HG03025 (cell line): ENCODE results near the gene S100A1.

Experiments
- ATAC-seq: cut with Tn5 transposase; IDR thresholded peaks from one replicate; pipeline ENCODE4 v1.9.1; 2021; ENCODE audit warnings: mild to moderate bottlenecking, moderate library complexity; ENCODE audit not compliant: unreplicated experiment, low FRiP score

Gene S100A1

DNA sequence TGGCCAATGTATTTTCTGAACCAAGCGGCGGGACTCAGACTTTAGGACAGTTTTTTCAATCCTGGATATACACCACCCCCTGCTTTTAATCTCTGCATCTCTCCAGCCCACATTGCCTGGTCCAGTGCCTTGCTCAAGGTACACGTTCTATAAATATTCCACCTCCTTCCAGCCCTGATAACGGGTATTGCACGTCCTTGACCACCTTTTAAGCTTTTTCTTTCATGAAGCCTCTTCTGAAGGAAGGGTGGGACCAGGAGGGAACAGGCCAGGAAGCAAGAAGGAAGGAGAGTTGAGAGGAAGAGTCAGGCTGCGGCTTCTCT is 18.7 kb upstream of the S100A1 start:
- ATAC-seq: no peak

DNA sequence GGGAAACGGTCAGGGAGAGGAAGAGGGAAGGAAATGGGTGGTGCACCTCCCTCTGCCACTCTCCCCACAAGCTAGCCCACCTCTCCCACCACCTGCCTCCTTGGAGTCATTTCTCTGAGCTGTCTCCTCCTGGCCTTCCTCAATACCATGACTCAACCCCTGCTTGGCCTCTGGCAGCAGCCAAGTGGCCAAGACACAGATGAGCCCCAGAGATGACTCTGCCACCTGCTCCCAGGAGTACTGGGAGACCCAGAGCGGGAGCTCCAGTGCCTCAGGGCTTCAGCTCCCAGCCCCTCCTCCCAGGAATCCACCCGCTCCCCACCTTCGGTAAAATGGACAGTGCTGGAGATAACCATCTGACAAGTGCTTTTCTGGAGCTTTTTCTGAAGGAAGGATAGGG is 17.9 kb upstream of the S100A1 start:
- ATAC-seq: no peak

DNA sequence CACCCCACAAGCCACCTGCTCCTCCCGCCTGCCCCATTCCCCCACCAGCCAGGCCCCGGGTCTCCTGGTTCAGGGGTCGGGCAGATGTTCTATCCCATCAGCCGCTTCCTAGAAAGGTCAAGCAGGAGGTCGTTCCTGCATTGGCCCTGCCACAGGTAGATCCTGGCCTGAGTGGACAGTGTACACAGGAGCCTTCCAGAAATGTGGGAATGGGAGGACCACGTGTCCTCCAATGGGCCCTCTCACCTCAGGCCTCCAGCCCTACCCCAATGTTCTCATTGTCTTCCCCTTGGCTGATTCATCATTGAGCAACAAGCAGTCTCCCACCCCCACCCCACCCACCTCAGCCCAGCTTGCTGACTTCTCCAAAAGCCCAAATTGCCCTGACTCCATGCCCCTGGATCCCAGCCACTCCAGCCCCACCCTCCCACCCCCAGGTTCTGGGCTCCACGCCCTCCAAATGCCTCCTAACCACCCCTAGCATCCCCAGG is 17.4 kb upstream of the S100A1 start:
- no peak for ATAC-seq

DNA sequence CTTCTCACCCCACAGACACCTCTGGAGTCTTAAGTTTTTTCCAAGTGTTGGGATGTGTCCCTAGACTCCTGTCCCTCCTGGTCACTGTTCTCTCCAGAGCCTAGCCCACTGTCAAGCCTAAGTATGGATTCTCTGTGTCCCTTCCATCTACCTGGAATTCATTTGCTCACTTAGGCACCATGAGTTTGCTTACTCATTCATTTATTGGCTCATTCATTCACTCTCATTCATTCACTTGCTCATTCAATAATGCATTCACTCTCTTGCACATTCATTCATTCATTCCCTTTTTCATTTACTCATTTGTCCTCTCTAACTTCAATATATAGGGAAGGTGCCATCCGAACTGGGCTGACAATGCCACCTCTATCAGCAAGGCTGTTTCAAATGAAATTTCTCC is 16.9 kb upstream of the S100A1 start:
- ATAC-seq: no peak

DNA sequence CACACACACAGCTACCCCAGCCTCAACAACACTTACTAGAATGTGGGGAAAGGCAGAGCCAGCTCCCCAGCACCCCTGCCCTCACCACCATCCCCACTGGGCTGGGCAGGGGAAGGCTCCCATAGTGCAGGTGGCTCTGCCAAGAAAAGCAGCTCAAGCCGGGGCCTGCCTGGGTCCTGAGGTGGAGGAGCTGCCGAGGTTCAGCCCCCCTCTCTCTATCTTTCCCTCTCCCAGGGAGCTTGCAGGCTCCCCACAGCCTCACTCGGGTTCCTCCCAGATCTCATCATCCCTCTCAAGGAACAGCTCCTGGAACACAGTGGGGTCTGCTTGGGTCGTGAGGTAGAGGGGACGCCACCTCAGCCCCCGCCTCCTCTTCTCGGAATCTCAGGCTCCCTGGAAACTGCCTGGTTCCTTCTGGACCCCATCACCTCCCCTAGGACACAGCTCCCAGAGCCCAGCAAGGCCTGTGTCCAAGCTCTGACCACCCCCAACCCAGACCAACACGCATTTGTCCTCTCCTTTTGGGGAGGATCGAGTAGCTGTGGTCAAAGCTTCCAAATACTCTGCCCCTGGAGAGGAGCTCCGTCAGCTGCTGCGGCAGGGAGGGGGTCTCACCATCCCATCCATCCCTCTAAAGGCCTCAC is 16.0 kb upstream of the S100A1 start:
- ATAC-seq: no peak

DNA sequence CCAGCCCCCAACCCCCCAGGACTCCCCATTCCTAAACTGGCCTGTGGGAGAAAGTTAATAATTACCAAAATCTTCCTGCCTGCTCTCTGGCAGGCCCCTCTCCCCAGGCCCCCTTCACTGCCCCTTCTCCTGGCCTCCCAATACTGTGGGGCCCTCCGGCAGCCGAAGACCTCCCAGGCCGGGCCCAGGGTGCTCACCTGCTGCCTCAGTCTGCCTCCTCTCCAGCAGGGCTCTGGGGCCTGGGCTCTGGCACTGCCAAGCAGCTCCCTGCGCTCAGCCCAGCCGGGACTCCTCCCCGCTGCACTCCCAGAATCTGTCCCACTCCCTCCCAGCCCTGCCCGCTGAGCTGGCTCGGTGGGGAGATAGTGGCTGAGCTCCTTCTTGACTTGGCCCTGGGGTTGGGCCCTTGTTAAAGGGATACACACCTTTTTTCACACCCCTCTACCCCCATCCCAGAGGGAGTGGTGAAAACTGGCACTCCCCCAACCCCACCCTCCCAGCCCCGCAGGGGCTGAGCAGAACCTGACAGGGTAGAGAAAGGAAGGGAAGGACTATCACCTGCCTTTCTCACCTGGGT is 15.4 kb upstream of the S100A1 start, which contains the start of gene S100A16:
Gene S100A16 (minus strand): TSS at position 383 of the 577 bp plus-strand sequence. CDS start 4,986 bp downstream, outside the sequence.
- ATAC-seq: no peak

DNA sequence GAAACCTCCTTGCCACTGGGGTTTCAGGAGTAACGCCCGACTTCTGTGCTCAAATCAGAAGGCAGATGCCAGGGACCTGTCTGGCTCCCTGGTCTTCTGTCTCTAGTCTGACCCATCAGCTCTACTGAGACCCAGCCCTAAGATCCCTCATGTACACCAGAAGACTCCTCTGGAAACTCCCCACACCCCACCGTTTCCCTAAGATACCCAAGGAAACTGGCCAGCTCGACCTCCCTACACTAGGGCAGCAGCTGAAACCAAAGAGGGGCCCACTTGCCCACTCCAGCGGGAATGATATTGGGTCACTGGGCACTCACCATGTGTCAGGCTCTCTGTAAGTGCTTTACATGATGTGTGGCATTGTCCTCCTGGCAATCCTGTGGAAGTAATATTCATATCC is 14.8 kb upstream of the S100A1 start:
- no peak for ATAC-seq

DNA sequence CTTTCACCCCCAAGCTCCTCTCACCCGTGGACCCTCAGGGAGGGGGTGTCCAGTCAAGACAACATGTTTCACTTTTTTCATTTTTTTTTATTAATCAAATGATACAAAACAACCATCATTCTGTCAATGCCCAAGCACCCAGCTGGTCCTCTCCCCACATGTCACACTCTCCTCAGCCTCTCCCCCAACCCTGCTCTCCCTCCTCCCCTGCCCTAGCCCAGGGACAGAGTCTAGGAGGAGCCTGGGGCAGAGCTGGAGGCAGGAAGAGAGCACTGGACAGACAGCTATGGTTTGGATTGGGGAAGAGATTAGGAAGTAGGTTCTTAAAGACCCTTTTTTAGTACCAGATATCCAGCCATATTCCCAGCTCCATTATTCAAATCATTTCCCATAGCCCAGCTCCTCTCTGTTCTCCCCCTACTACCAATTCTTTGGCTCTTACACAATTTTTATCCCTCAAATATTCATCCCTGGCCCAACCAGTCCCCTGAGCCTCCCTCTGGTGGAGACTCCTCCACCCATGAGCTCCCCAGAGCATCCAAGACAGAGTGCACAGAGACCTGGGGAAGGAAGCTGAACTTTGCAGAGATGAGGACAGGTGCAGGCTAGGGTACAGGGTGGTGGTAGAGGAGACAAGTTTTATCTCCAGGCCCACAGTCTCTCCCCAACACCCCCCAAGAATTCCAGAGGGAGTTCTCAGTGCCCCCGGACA is 13.9 kb upstream of the S100A1 start:
- no peak for ATAC-seq

DNA sequence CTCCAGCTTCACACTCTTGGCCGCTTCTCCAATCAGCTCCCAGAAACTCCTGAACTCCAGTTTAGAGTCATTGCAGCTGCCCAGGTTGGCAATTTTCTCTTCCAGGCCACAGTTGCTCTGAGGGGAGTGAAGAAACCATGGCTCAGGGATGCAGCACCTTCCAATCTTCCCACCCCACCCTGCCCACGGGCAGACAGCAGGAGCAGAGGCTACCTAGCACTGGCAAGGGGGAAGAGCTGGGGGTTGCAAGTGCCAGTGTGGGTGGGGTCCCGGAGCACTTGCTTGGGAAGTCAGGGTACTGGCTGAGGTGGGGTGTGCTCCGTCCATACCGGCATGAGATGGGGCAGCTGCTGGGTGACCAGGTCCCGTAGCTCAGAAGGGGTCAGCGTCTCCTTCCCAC is 13.3 kb upstream of the S100A1 start:
- no peak for ATAC-seq

DNA sequence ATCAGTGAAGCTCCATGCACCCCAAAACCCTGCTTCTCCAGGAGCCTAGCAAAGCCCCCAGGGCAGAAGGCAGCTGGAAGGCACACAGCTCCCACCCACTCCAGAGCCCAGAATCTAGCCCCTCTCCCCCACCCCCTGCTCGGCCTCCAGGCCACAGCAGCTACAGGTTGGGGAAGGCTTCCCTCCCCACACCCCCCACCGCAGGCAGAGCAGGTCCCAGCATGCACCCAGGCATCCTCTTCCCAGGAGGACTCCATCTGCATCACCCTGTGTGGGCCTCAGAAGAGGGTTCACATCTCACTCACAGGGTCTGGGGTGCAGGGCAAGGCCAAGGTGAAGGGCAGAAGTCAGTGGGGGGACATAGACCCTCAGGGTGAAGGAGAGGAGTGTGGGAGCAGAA is 12.8 kb upstream of the S100A1 start:
- no peak for ATAC-seq

DNA sequence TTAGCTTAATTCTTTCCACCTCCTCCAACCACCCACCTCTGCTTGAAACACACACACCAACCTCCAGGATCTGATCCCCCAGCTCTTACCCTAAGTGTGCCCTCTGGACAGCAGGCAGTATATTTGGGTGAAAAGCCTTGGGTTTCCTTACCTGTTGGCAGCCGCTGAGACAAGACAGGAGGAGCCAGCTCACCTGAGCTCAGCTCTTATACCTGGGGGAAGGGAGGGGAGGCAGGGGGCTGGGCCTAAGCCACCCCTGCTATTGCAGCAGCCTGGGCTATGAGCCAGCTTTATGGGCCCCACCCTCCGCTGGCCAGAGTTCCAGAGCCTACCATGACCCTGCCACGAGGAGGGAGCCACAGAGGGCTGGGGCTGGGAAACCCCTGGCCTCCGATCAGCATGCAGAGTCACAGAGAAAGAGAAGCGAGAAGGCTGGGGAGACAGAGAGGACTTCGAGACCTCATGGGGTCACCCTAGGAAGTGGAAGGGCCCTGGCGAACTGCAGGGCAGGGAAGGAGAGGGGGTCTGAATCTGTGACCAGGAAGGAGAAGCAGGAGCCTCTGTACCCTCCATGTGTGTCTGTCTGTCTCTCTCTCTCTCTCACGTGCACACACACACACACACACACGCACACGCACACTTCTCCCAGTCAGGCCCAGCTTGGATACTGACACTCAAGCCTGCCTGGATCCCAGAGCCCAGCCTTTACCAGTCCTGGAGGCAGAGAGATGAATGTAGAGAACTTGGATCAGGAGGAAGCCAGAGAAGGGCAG is 11.9 kb upstream of the S100A1 start, which contains the start of gene S100A14:
Gene S100A14 (minus strand): TSS at position 182 of the 773 bp plus-strand sequence. CDS start 467 bp downstream, outside the sequence.
- ATAC-seq: no peak

DNA sequence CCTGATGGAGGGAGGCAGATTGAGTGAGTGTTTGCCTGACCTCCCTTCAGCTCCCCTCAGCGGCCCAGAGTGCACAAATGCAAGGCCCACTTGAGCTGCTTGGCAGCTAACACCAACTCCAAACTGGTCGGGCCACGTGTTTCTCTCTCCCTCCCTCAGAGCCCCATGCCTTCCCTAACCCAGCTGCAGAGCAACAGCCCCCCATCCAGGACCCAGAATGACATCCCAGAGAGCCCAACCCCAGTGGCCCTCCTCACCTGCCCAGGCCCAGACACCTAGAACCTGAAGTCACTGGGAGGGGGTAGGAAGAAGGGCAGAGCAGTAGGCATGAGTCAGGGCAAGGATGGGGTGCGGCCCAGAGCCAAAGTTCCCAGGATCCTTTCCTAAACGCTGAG is 11.3 kb upstream of the S100A1 start:
- no peak for ATAC-seq

DNA sequence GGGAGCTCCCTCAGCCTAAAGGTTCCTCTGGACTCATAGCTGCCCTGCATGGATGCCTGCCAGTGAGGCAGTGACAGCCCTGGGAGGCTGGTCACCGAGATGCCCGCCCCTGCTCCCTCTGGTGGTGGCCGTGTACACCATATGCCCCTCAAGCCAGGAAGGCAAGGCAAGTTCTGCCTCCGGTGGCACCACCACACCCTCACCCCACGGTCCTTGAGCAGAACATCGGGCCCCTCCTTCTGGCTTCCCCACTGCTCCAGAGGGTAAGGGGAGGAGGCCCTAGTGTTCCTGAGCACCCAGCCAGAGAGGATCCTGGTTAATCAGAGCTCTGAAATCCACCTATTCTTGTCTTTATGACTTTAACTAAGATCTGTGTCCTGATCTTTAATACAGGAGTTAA is 10.6 kb upstream of the S100A1 start:
- ATAC-seq: no peak

DNA sequence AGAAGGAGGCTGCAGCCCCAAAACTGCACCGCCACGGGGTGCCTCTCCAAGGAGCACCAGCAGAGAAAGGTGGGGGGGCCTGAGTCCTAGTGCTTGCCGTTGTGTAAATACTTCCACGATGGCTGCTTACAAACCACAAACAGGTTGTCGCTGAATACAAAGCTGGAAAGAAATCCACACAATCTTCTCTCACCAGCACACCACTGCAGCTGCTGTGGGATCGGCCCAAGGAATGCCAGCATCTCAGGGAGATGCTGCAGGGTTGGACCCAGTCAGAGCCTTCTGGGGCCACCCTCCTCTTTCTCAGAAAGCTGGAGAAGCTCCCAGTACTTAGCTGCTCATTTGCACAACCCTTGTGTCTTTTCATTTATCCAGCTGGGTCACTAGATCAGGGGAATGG is 9.1 kb upstream of the S100A1 start:
- no peak for ATAC-seq

DNA sequence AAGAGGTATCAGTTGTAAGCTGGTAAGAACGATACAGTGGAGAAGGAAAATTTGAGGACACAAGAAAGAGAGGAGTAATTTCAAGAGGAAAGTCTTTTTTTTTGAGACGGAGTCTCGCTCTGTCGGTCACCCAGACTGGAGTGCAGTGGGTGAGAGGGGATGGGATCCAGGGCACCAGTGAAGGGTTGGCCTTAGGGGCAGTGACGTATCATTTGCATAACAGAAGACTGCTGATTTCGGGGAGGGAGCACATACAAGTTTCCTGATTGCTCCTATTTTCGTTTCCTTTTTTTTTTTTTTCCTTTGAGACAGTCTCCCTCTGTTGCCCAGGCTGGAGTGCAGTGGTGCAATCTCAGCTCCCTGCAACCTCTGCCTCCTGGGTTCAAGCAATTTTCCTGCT is 5.1 kb upstream of the S100A1 start:
- ATAC-seq: no peak

DNA sequence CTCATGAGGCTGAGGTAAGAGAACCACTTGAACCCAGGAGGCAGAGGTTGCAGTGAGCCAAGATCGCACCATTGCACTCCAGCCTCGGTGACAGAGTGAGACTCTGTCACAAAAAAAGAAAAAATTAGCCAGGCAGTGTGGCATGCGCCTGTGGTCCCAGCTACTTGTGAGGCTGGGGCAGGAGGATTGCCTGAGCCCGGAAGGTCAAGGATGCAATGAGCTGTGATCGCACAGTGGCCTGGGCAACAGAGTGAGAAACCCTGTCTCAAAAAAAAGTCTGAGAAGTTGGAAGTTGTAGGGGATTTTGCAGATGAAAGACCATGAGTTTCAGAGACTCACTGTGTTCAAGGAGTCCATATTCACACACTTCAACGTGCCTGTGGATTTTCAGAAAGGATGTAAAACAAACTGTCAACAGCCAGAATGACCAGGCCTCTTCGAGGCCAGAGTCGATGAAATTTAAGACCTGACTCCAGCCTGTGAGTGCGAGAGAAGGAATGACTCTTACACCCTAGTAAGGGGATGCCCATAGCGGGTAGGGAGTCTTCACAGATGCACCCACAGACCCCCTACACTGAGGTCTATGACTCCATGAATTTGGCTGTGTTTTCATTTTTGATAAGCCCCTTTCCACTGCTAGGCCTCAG is 3.1 kb upstream of the S100A1 start:
- ATAC-seq: no peak

DNA sequence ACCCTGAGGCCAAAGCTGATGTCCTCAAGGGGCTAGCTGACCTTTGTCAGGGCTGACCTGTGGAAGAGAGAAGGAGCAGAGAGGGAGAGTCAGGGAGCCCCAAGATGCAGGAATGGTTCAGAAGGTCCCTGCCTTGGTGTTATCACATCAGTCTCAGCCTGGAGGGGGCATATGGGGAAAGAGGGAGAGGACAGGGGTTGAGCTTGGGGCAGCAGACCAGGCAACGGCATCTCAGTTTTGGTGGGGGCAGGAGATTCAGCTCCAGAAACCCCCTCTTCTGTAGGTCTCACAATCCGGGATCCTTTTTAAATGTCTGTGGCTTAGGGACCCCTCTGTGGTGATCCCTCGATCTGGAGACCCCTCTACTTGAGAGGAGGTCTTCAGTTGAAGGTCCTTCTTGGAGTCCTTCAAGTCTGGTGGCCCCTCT is 1.7 kb upstream of the S100A1 start:
- no peak for ATAC-seq

DNA sequence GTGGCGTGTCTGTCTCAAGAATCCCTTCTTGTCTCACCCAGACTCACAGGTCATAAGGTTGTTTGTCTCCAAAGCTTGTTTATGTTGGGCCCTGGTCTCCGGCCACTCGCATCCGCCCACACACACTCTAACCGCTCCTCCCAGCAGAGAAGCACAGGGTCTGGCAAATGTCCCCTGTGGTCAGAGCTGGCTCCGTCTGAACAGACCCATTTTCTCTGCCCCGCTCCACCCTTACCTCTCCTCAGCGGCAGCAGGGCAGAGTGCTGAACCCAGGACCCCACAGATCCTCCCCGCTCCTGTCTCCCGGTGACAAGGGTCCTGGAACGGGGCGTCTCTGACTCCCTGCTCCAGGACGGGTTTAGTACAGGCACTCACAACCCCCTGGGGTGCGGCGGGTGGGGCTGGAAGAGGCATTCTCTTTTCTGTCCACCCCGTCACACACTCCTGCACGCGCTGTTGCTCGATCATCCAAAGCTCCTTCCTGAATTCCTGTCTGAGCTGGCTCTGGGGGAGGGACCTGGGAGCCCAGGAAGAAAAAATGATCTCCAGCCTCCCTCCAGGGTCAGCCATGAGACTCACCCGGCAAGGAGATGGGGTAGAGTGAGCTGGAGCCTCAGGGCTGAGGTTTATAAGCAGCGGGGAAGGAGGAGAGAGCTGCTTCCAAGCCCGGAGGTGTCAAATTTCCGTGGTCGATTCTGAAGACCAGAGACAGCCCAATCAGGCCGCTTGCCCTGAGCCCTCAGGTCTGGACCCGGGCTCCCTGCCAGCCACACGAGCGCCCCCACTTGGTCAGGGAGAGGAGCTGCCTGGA is 1.1 kb upstream of the S100A1 start, which contains the start of gene S100A13:
Gene S100A13 (minus strand): TSS at position 602 of the 811 bp plus-strand sequence. CDS start 1,033 bp downstream, outside the sequence.
- no peak for ATAC-seq

DNA sequence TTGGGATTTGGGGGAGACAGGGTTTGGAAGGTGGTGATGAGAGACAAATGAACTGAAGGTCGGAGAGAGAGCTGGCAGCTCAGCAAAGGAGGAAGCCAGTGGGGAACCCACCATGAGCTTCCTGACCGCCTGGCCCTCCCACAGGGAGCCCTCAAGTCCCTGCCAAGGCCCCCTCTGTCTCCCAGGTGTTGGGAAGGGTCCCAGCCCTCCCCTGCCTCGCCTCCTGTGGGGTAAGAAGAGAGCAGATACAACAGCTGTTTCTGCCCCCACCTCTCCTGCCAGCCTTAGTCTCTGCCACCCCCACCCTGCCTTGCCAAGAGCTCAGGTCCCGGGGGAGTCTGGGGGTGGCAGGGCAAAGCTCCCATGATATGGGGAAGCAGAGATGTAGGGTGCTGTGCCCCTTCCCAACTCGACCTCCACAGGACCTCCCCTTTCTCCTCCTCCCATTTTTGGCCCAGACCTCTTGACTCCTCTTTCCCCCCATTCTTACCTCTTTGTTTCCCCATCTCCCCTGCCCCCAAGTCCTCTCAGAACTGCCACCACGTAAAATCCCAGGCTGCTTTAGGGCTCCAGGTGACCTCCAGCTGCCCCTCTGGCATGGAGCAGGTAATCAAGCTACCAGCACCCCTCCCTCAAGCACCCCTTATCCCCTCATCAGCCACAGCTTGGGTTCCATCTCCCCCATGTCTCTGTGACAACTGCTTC is 556 bp downstream of the S100A1 start:
- ATAC-seq: no peak
